B cell (primary cell): Measurements from ENCODE around the gene PRKCQ. TPM values are rescaled to one million over a fixed set of nuclear protein-coding genes. Genes with fewer than 3 reads are reported as not detected.

Experiments
- ATAC-seq: fragments of 200-7000 bp; cut with Tn5 transposase; one replicate; pipeline ENCODE4 v1.10.0; 2021; ENCODE audit warnings: low read depth, mild to moderate bottlenecking, moderate number of reproducible peaks, moderate library complexity
- CTCF ChIA-PET: fragments of 350-600 bp; sonication (Branson Sonifier 250); formaldehyde crosslinking; loops from one replicate; lab custom pipeline; 2021; ENCODE audit warnings: antibody characterized with exemption, inconsistent platforms; lab: Charles Lee
- POLR2A ChIA-PET: fragments of 350-600 bp; sonication (Branson Sonifier 250); formaldehyde crosslinking; loops from one replicate; lab custom pipeline; 2021; ENCODE audit warnings: antibody characterized with exemption; lab: Charles Lee
- DNase-seq: peaks from one replicate; pipeline ENCODE4 v3.0.0; 2013
- H2AFZ ChIP-seq: 2 replicates; pipeline ENCODE4 v1.6.1; 2012; ENCODE audit warnings: mild to moderate bottlenecking, low read depth, low read length; ENCODE audit not compliant: insufficient read depth, poor library complexity, severe bottlenecking
- H3K27ac ChIP-seq, 2 donors: 1 replicate in 1 of 2; 2 replicates in 1 of 2; pipeline ENCODE4 v1.5.1; 2012 to 2013; ENCODE audit warnings: low read length in 2 of 2, mild to moderate bottlenecking in 2 of 2, moderate library complexity in 1 of 2
- H3K27me3 ChIP-seq, 4 experiments: fragments of 200-600 bp in 1 of 4; sonication (generic) in 1 of 4; replicated peaks in 1 of 4; 1 replicate in 2 of 4; 2 replicates in 2 of 4; pipeline versions ENCODE4 v1.6.1 to v1.7.0; 2013 to 2016; ENCODE audit warnings: low read length in 3 of 4, mild to moderate bottlenecking in 2 of 4, mixed read lengths in 1 of 4, moderate library complexity in 1 of 4; ENCODE audit not compliant: insufficient read depth in 4 of 4, control insufficient read depth in 3 of 4; ENCODE audit errors: control extremely low read depth in 1 of 4
- H3K36me3 ChIP-seq, 2 experiments: replicated peaks in 1 of 2; 1 replicate in 1 of 2; 2 replicates in 1 of 2; pipeline versions ENCODE4 v1.6.1 to v1.7.1; 2013; ENCODE audit warnings: low read length in 1 of 2; ENCODE audit not compliant: insufficient read depth in 2 of 2, control insufficient read depth in 1 of 2; ENCODE audit errors: control extremely low read depth in 1 of 2, extremely low read depth in 1 of 2
- H3K4me1 ChIP-seq, 2 donors: fragments of 200-600 bp in 1 of 2; sonication (generic) in 1 of 2; 1 replicate in 1 of 2; 2 replicates in 1 of 2; pipeline versions ENCODE4 v1.5.1 to v1.6.1; 2013 to 2017; ENCODE audit warnings: low read length in 2 of 2; ENCODE audit not compliant: control insufficient read depth in 2 of 2, insufficient read depth in 2 of 2
- H3K4me2 ChIP-seq: replicated peaks from 2 replicates; pipeline ENCODE3; 2012; ENCODE audit warnings: mild to moderate bottlenecking, low read depth, low read length; ENCODE audit not compliant: poor library complexity, severe bottlenecking
- H3K4me3 ChIP-seq, 5 experiments: fragments of 200-600 bp in 1 of 5; sonication (generic) in 1 of 5; 1 replicate in 3 of 5; 2 replicates in 2 of 5; pipeline versions ENCODE4 v1.5.1 to v1.7.0; 2011 to 2016; ENCODE audit warnings: low read length in 4 of 5, mild to moderate bottlenecking in 4 of 5, low read depth in 2 of 5, control low read depth in 1 of 5, moderate library complexity in 1 of 5; ENCODE audit not compliant: insufficient read depth in 1 of 5; ENCODE audit errors: control extremely low read depth in 1 of 5, extremely low read depth in 1 of 5
- H3K79me2 ChIP-seq: fragments of 200-600 bp; sonication (generic); one replicate; pipeline ENCODE4 v1.6.0; 2016; ENCODE audit warnings: low read length; ENCODE audit not compliant: control insufficient read depth, insufficient read depth
- H3K9ac ChIP-seq: fragments of 200-600 bp; sonication (generic); 2 replicates; pipeline ENCODE4 v1.6.1; 2017; ENCODE audit warnings: mild to moderate bottlenecking, low read length, moderate library complexity
- H3K9me3 ChIP-seq, 3 donors: one replicate each; pipeline versions ENCODE4 v1.6.1 to v1.7.1; 2013; ENCODE audit warnings: low read length in 2 of 3; ENCODE audit not compliant: control insufficient read depth in 2 of 3, insufficient read depth in 1 of 3; ENCODE audit errors: control extremely low read depth in 1 of 3
- H4K20me1 ChIP-seq: 2 replicates; pipeline ENCODE4 v1.6.0; 2012; ENCODE audit warnings: mild to moderate bottlenecking, low read length; ENCODE audit not compliant: insufficient read depth, control insufficient read depth, poor library complexity, severe bottlenecking
- H3K27ac Mint-ChIP-seq: one replicate; pipeline ENCODE4 v1.8.0; 2021; ENCODE audit warnings: mixed read lengths
- H3K27me3 Mint-ChIP-seq: one replicate; pipeline ENCODE4 v1.8.0; 2021; ENCODE audit warnings: mixed read lengths
- H3K4me1 Mint-ChIP-seq: one replicate; pipeline ENCODE4 v1.8.0; 2021; ENCODE audit warnings: mixed read lengths
- H3K4me3 Mint-ChIP-seq: one replicate; pipeline ENCODE4 v1.8.0; 2021; ENCODE audit warnings: mixed read lengths
- H3K9me3 Mint-ChIP-seq: one replicate; pipeline ENCODE4 v1.8.0; 2022; ENCODE audit warnings: mixed read lengths; ENCODE audit not compliant: insufficient read depth
- EZH2 ChIP-seq: IDR thresholded peaks from 2 replicates; pipeline ENCODE4 v1.6.1; 2012; ENCODE audit warnings: borderline replicate concordance, low read depth, mild to moderate bottlenecking, moderate library complexity, low read length; ENCODE audit not compliant: insufficient read depth, poor library complexity, severe bottlenecking
- WGBS: methylation state at CpG from one replicate; pipeline ENCODE4 v1.1.5; 2013; ENCODE audit warnings: missing lambda C conversion rate; ENCODE audit not compliant: insufficient coverage; 5-methylcytosine and 5-hydroxymethylcytosine counted together
- intact Hi-C: fragments of 100-400 bp; cut with micrococcal nuclease; formaldehyde crosslinking; loops from one replicate; pipeline ENCODE4 v1.10.0; 2022
- polyA plus RNA-seq: library from polyadenylated mRNA; depleted of rRNA; stranded (reverse); fragments of >200 nt; gene quantifications from 2 replicates; pipeline ENCODE4 v1.2.3, GENCODE V29; 2012
- total RNA-seq, 2 donors: library from RNA; stranded (reverse); fragments of 120-200 nt in 1 of 2; gene quantifications; 1 replicate in 1 of 2; 2 replicates in 1 of 2; pipeline versions ENCODE4 v1.2.3 to v1.2.4, GENCODE V29; 2013 to 2022
- TF ChIP-seq, protein P1 (sequence below): fragments of 200-600 bp; IDR thresholded peaks from one replicate; pipeline ENCODE4 v1.8.0; 2022; ENCODE audit warnings: antibody characterized with exemption, mild to moderate bottlenecking

Gene PRKCQ
- total and polyA plus RNA-seq, 2 donors (not counting 1 experiment from before 2014, with no cell fraction given), result 0.15 to 0.16 TPM

DNA sequence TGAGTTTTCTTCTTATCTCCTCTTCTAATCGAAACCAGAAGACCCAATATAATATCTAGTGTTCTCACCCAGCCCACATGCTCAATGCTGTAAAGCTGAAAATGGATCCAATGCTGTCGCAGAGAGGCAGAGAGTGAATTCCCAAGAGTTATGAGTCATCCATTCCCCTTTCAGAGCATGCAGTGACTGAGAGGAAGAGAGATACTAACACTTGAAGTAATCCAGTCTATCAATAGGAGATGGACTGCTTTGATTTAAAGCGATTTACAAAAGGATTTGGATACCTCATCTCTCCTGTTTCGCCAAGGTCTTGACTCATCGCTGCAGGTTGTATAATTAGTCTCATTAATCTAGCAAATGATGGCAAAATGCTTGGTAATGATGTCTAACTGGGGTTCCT lies 41.5 kb upstream of the PRKCQ start:
- Mint-ChIP-seq H3K27ac (no peak overlapping the region), H3K9me3 (no peaks in the 10 kb centered on the region), H3K4me3 (no peak overlapping the region), H3K27me3 (peaks cover 25% of the 10 kb centered on the region), H3K4me1 (no peaks in the 10 kb centered on the region)
- TF ChIP-seq, protein P1, sequence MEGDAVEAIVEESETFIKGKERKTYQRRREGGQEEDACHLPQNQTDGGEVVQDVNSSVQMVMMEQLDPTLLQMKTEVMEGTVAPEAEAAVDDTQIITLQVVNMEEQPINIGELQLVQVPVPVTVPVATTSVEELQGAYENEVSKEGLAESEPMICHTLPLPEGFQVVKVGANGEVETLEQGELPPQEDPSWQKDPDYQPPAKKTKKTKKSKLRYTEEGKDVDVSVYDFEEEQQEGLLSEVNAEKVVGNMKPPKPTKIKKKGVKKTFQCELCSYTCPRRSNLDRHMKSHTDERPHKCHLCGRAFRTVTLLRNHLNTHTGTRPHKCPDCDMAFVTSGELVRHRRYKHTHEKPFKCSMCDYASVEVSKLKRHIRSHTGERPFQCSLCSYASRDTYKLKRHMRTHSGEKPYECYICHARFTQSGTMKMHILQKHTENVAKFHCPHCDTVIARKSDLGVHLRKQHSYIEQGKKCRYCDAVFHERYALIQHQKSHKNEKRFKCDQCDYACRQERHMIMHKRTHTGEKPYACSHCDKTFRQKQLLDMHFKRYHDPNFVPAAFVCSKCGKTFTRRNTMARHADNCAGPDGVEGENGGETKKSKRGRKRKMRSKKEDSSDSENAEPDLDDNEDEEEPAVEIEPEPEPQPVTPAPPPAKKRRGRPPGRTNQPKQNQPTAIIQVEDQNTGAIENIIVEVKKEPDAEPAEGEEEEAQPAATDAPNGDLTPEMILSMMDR, result no peak
- no peak for TF ChIP-seq EZH2
- intact Hi-C loops, result no loop called here
- no peak overlapping the region for H2AFZ ChIP-seq
- H3K4me2 ChIP-seq, result no peak overlapping the region
- no peaks in the 10 kb centered on the region for H3K36me3 ChIP-seq
- no peak overlapping the region for H3K27ac ChIP-seq
- ChIA-PET POLR2A (no interaction called here), CTCF (no interaction called here)
- no peak overlapping the region for H3K9ac ChIP-seq
- H4K20me1 ChIP-seq, result no peaks in the 10 kb centered on the region
- ATAC-seq, result no peak
- no peaks in the 10 kb centered on the region for H3K27me3 ChIP-seq
- H3K79me2 ChIP-seq, result no peaks in the 10 kb centered on the region
- WGBS, result no CpG with 5 or more reads among the region's 5 CpGs
- no peaks in the 10 kb centered on the region for H3K9me3 ChIP-seq
- H3K4me3 ChIP-seq, result no peak overlapping the region
- H3K4me1 ChIP-seq, result no peaks in the 10 kb centered on the region
- no peak for DNase-seq

DNA sequence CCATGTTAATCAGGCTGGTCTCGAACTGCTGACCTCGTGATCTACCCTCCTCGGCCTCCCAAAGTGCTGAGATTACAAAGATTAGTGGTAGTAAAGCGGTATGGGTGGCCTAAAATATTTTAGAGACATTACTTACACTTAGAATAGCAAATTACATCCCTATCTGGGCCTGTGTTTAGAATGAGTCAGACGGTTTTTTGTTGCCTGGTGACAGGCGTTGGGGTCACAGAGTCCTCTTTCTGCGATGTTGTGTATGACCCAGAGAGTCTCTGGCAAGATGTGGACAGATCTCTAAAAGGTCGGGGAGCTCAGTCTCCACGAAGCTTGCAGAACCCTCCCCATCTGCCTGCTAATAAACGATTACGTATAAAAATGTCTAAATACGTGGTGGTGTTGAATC lies 39.6 kb upstream of the PRKCQ start:
- no peaks in the 10 kb centered on the region for H4K20me1 ChIP-seq
- intact Hi-C loops, result no loop called here

More for the DNA sequence above, 39.6 kb upstream of the PRKCQ start:
- no peak overlapping the region for H3K27ac ChIP-seq
- POLR2A ChIA-PET, result no interaction called here
- H3K27ac Mint-ChIP-seq, result no peak overlapping the region
- CTCF ChIA-PET, result interaction anchor here (0.7 kb wide), 1 partner anchor 38 kb away, joined by 4 read pairs; no protein-coding TSS in a partner anchor
- 94% methylated on average over 4 of the region's 12 CpGs for WGBS
- TF ChIP-seq EZH2, result no peak
- TF ChIP-seq, protein P1, result no peak
- H3K9ac ChIP-seq, result no peak overlapping the region
- no peak overlapping the region for H2AFZ ChIP-seq
- no peaks in the 10 kb centered on the region for H3K4me1 Mint-ChIP-seq
- no peak overlapping the region for H3K4me3 ChIP-seq
- DNase-seq (no peak), ATAC-seq (no peak)
- H3K4me1 ChIP-seq, result no peaks in the 10 kb centered on the region
- H3K27me3 Mint-ChIP-seq, result peaks cover 20% of the 10 kb centered on the region
- H3K36me3 ChIP-seq, result no peaks in the 10 kb centered on the region
- H3K79me2 ChIP-seq, result no peaks in the 10 kb centered on the region
- H3K9me3 Mint-ChIP-seq, result no peaks in the 10 kb centered on the region
- H3K4me3 Mint-ChIP-seq, result no peak overlapping the region
- H3K4me2 ChIP-seq, result no peak overlapping the region
- H3K9me3 ChIP-seq, result no peaks in the 10 kb centered on the region
- no peaks in the 10 kb centered on the region for H3K27me3 ChIP-seq
